Epidermal melanocyte (primary cell): ENCODE measurements around the gene C13orf46.

Source experiments
- DNase-seq: peaks from one replicate; pipeline ENCODE4 v3.0.0; 2011; ENCODE audit warnings: low spot score; ENCODE audit not compliant: insufficient read length

Gene C13orf46

GRCh38 chr13:114010401-114011101 lies 36.7 kb upstream of the C13orf46 start:
- no peak for DNase-seq

- DNase-seq: no peak
Measured at GRCh38 chr13:114009590-114010400, 35.9 kb upstream of the C13orf46 start.

GRCh38 chr13:114008964-114009589 lies 35.2 kb upstream of the C13orf46 start:
- DNase-seq: no peak

- no peak for DNase-seq
Measured at GRCh38 chr13:114007566-114007965, 33.7 kb upstream of the C13orf46 start.

GRCh38 chr13:114005206-114005724 lies 31.4 kb upstream of the C13orf46 start:
- DNase-seq: no peak

GRCh38 chr13:114004420-114005205 lies 30.7 kb upstream of the C13orf46 start:
- DNase-seq: no peak

- DNase-seq: no peak
Measured at GRCh38 chr13:114002771-114003321, 29.0 kb upstream of the C13orf46 start.

- no peak for DNase-seq
Measured at GRCh38 chr13:114002009-114002544, 28.2 kb upstream of the C13orf46 start.

- no peak for DNase-seq
Measured at GRCh38 chr13:114001331-114002008, 27.6 kb upstream of the C13orf46 start.

- DNase-seq: no peak
Measured at GRCh38 chr13:114000151-114001040, 26.5 kb upstream of the C13orf46 start.

- no peak for DNase-seq
Measured at GRCh38 chr13:113999618-113999910, 25.7 kb upstream of the C13orf46 start.

GRCh38 chr13:113998781-113999617 lies 25.1 kb upstream of the C13orf46 start:
- no peak for DNase-seq

GRCh38 chr13:113997845-113998751 lies 24.2 kb upstream of the C13orf46 start:
- peak; percentile 54 for DNase-seq

GRCh38 chr13:113996912-113997745 lies 23.3 kb upstream of the C13orf46 start:
- DNase-seq: no peak

GRCh38 chr13:113996081-113996911 lies 22.4 kb upstream of the C13orf46 start:
- no peak for DNase-seq
